ENCODE results near the gene NEU2.

NEU2 gene

GRCh38 chr2:233040571-233040970 is 8.1 kb downstream of the NEU2 start:
- no peak for TF ChIP-seq CTCF (conservative IDR thresholded peaks at IDR 0.05; ENCODE audit: low read depth, low read length)
- DNase-seq (ENCODE audit: low read depth): no peak

GRCh38 chr2:233041722-233042323 is 9.4 kb downstream of the NEU2 start:
- no peak for DNase-seq (ENCODE audit: low read depth)
- H3K4me3 ChIP-seq (ENCODE audit: low read depth, low read length): no peak overlapping the region
- no peak for TF ChIP-seq CTCF (conservative IDR thresholded peaks at IDR 0.05; ENCODE audit: low read depth, low read length)

More at GRCh38 chr2:233040571-233040970, 8.1 kb downstream of the NEU2 start:
- no peak overlapping the region for H3K4me3 ChIP-seq (ENCODE audit: low read depth, low read length)

- H3K4me3 ChIP-seq (ENCODE audit: low read depth, low read length): no peak overlapping the region
- TF ChIP-seq CTCF (conservative IDR thresholded peaks at IDR 0.05; ENCODE audit: low read depth, low read length): no peak
- DNase-seq (ENCODE audit: low read depth): no peak
These were observed 10.1 kb downstream of the NEU2 start for GRCh38 chr2:233042549-233042948.

GRCh38 chr2:233044974-233045605 is 12.6 kb downstream of the NEU2 start:
- no peak for DNase-seq (ENCODE audit: low read depth)
- TF ChIP-seq CTCF (conservative IDR thresholded peaks at IDR 0.05; ENCODE audit: low read depth, low read length): no peak
- no peak overlapping the region for H3K4me3 ChIP-seq (ENCODE audit: low read depth, low read length)

GRCh38 chr2:233047206-233047605 is 14.7 kb downstream of the NEU2 start:
- no peak for TF ChIP-seq CTCF (conservative IDR thresholded peaks at IDR 0.05; ENCODE audit: low read depth, low read length)
- no peak overlapping the region for H3K4me3 ChIP-seq (ENCODE audit: low read depth, low read length)
- DNase-seq (ENCODE audit: low read depth): no peak

GRCh38 chr2:233047667-233048066 is 15.2 kb downstream of the NEU2 start:
- no peak overlapping the region for H3K4me3 ChIP-seq (ENCODE audit: low read depth, low read length)
- DNase-seq (ENCODE audit: low read depth): no peak
- no peak for TF ChIP-seq CTCF (conservative IDR thresholded peaks at IDR 0.05; ENCODE audit: low read depth, low read length)

Data from choroid plexus epithelial cell (primary cell).